Gastroesophageal sphincter (tissue), 3 donors: Measurements from ENCODE around the gene CC2D1A.

Source experiments
- CTCF ChIP-seq, 4 experiments: fragments of 200-600 bp in 2 of 4; fragments of 450-650 bp in 2 of 4; sonication (generic) in 1 of 4; IDR thresholded peaks; one replicate each; pipeline ENCODE4 v1.5.1; 2017 to 2019; ENCODE audit warnings: antibody characterized with exemption in 4 of 4, mild to moderate bottlenecking in 2 of 4, moderate library complexity in 2 of 4
- EP300 ChIP-seq: sonication (generic); formaldehyde crosslinking; IDR thresholded peaks from one replicate; pipeline ENCODE4 v1.6.1; 2017; ENCODE audit warnings: antibody characterized with exemption, mild to moderate bottlenecking
- POLR2A ChIP-seq, 2 donors: fragments of 450-650 bp; IDR thresholded peaks; one replicate each; pipeline ENCODE4 v1.6.1; 2017; ENCODE audit warnings: antibody characterized with exemption in 2 of 2, mild to moderate bottlenecking in 2 of 2, moderate library complexity in 1 of 2
- POLR2AphosphoS5 ChIP-seq: sonication (generic); formaldehyde crosslinking; IDR thresholded peaks from one replicate; pipeline ENCODE4 v1.6.1; 2017; ENCODE audit warnings: antibody characterized with exemption

- TF ChIP-seq POLR2A (IDR thresholded peaks at IDR 0.05) (no peak), CTCF (IDR thresholded peaks at IDR 0.05) (no peak), EP300 (no peak), POLR2AphosphoS5 (no peak)
These were observed 13.1 kb upstream of the CC2D1A start for GRCh38 chr19:13892870-13893269.
